SU-DHL-6 (cell line): ENCODE data around the gene ZNF91.
"Not testable (repeated sequence)": the region's sequence is repeated elsewhere in the genome, so short reads cannot be mapped to it uniquely, and the experiment has no call there.

ENCODE experiments used
- CTCF ChIP-seq: fragments of 200-600 bp; sonication (generic); IDR thresholded peaks from one replicate; pipeline ENCODE4 v1.5.1; 2017; ENCODE audit warnings: antibody characterized with exemption, mild to moderate bottlenecking, low read length, moderate library complexity; ENCODE audit not compliant: insufficient read depth, poor library complexity, severe bottlenecking
- EZH2phosphoT487 ChIP-seq: fragments of 200-600 bp; sonication (generic), shearing (Covaris generic); conservative IDR thresholded peaks from 2 replicates; pipeline ENCODE4 v1.6.1; 2018; ENCODE audit warnings: mild to moderate bottlenecking, antibody characterized with exemption, low read length, moderate library complexity, mixed read lengths

- TF ChIP-seq CTCF, EZH2phosphoT487: not testable (repeated sequence)
These were observed 73.9 kb downstream of the ZNF91 start for GRCh38 chr19:23321403-23321802.
